Erythroblast (primary cell): ENCODE results near the gene CD81.

Source experiments
- GATA1 ChIP-seq: IDR thresholded peaks from 2 replicates; pipeline ENCODE4 v1.6.1; 2011; ENCODE audit warnings: low read depth, mild to moderate bottlenecking, control low read depth, low read length, moderate library complexity
- POLR2A ChIP-seq: IDR thresholded peaks from 2 replicates; pipeline ENCODE4 v1.6.1; 2011; ENCODE audit warnings: mild to moderate bottlenecking, low read length

DNA sequence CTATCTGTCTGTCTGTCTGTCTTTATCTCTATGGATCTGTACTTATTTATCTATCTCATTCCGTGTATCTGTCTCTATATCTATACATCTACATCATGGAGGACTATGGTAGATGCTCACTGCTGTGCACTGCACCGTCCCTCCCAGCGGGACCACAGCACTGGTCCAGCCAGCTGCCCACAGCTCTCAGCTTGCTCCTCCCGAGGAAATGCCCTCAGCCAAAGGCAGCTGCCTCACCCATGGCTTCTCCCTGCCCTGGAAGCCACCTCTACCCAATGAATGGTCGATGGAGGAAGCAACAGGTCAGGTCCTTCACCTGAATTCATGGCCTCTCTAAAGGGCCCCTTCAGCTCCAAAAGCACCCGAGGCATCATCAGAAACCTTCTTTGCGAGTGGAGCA is 14.7 kb upstream of the CD81 start:
- TF ChIP-seq POLR2A: no peak
- TF ChIP-seq GATA1: no peak
